Choroid plexus epithelial cell (primary cell): ENCODE measurements around the gene RTP2.
A peak's percentile ranks its signal among the peaks of the same experiment; 100 is the strongest.
"Not testable (repeated sequence)": the region's sequence is repeated elsewhere in the genome, so short reads cannot be mapped to it uniquely, and the experiment has no call there.

ENCODE experiments used
- DNase-seq: peaks from one replicate; pipeline ENCODE4 v3.0.0-alpha.2; 2010; ENCODE audit warnings: low read depth
- H3K4me3 ChIP-seq: 2 replicates; pipeline ENCODE4 v1.5.1; 2011; ENCODE audit warnings: low read depth, mild to moderate bottlenecking, control low read depth, low read length, moderate library complexity
- TF ChIP-seq, protein P1 (sequence below): conservative IDR thresholded peaks from 2 replicates; pipeline ENCODE4 v1.5.1; 2011; ENCODE audit warnings: low read depth, mild to moderate bottlenecking, control low read depth, inconsistent platforms, low read length, moderate library complexity

Gene RTP2

DNA sequence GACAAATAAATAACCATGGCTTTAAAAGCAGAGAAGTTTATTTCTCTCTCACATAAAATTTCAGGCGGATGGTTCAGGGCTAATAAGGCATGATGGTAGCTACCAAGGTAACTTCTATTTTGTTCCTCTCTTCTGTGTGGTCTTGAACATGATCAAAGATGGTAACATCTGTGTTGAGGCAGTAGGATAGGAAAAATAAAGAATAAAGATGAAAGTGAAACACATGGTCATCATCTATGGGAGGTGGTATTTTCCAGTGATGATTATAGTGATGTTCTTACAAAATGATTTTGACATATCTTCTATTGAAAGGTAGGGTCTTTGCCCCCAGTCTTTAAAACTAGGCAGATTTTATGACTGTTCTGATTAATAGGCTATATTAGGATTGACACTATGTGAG, 17.9 kb downstream of the RTP2 start:
- TF ChIP-seq, protein P1, sequence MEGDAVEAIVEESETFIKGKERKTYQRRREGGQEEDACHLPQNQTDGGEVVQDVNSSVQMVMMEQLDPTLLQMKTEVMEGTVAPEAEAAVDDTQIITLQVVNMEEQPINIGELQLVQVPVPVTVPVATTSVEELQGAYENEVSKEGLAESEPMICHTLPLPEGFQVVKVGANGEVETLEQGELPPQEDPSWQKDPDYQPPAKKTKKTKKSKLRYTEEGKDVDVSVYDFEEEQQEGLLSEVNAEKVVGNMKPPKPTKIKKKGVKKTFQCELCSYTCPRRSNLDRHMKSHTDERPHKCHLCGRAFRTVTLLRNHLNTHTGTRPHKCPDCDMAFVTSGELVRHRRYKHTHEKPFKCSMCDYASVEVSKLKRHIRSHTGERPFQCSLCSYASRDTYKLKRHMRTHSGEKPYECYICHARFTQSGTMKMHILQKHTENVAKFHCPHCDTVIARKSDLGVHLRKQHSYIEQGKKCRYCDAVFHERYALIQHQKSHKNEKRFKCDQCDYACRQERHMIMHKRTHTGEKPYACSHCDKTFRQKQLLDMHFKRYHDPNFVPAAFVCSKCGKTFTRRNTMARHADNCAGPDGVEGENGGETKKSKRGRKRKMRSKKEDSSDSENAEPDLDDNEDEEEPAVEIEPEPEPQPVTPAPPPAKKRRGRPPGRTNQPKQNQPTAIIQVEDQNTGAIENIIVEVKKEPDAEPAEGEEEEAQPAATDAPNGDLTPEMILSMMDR = no peak
- DNase-seq = no peak
- no peak overlapping the region for H3K4me3 ChIP-seq

DNA sequence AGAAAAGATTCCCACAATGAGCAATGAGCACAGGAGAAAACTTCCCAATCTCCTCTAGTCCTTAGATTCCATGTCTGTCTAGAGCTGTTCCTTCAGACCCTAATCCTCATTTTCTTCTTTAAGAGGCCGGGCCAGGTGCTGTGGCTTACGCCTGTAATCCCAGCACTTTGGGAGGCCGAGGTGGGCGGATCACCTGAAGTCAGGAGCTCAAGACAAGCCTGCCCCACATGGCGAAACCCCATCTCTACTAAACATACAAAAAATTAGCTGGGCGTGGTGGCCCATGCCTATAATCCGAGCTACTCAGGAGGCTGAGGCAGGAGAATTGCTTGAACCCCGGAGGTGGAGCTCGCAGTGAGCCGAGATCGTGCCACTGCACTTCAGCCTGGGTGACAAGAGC, 20.6 kb downstream of the RTP2 start:
- H3K4me3 ChIP-seq, DNase-seq: not testable (repeated sequence)

DNA sequence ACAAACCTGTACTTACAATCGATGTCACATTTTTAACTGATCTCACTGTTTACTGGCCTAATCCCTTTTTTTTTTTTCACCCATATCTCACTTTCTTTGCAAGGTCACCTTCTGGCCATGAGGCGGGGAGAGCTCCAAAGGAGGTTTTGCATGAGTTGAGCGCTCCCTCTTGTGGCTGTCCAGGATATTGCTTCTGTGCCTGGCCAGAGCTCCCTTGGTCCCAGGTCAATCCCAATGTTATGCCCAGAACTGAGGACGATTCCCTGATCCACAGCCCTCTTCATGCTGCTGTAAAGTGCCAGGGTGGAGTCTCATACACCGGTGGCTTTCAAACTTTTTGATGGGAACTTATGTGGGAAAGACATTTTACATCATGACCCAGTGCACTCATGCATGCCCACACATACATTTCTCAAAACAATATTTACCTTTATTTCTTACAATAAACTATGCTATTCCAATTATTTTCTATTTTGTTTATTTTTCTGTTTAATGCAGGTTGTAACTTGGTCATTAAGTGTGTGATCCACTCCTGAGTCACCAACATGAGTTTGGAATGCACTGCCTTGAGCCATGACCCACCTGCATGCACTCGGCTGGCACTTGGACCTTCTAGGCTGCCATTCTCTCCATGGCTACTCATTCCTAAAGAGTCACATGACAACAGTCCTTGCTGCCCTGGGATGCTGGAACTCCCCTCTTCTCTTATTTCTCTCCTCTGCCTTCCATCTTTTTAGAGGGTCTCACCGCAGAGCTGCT, 22.5 kb downstream of the RTP2 start:
- TF ChIP-seq, protein P1 = peak; percentile 98
- peak; percentile 88 for DNase-seq
- no peak overlapping the region for H3K4me3 ChIP-seq

DNA sequence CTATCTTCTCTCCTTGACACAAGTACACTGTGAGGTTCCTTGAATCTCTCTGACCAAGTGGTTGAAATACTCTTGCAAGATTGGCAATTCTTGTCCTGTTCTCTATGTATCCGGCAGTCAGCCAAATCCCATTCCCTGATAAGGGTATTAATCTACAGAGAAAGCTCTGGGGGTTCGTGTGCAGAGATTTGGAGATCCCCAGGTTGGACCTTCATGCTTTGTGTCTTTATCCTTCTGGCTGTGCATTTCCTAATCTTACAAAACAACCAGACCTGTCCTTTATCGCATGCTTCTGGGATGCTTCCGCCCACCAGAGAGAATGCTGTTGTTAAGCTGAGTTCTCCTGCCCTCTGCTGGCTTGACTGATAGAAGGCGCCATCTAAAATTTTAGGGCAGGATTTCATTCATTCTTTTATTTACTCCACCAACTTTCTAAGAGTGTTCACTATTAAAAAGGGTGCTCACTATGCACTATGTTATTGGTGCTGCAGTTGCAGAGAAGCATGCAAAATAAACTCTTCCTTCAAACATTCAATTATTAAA, 23.6 kb downstream of the RTP2 start:
- no peak overlapping the region for H3K4me3 ChIP-seq
- peak; percentile 88 for DNase-seq
- TF ChIP-seq, protein P1 = peak; percentile 92

DNA sequence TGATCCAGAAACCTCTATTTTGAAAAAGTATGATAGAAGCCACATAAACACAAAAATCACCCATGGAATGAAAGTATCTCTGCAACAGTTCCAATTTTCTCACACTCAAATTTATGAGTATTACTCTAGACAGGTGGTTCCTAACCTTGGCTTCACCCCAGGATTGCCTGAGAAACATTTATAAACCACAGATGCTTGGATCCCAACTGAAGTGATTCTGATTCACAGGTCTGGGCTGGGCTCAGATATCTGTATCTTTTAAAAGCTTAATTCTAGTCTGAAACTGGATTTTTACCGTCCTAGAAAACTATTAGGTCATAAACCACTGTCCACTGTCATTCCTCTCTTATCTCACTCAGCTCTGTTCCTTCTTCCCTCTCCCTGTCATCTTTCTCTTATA, 24.8 kb downstream of the RTP2 start:
- TF ChIP-seq, protein P1 = no peak
- no peak overlapping the region for H3K4me3 ChIP-seq
- no peak for DNase-seq

DNA sequence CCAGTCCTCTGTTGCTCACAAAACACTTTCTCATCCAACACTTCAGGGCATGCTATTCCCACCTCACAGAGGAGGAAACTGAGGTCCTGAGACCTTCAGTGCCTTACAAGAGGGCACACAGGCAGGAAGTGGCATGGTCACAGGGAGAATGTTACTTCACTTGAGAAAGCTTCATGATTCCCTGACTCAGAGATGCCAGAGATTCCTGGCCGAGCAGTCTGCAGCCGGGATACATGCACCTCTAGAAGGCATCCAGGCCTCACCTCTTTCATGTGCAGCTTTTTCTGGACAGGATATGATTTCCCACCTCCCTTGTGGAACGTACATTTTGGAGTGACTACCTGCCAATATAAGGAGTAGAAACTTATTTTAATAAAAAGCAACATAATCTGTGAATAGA, 29.3 kb downstream of the RTP2 start:
- no peak overlapping the region for H3K4me3 ChIP-seq
- DNase-seq = peak; percentile 21
- TF ChIP-seq, protein P1 = no peak

DNA sequence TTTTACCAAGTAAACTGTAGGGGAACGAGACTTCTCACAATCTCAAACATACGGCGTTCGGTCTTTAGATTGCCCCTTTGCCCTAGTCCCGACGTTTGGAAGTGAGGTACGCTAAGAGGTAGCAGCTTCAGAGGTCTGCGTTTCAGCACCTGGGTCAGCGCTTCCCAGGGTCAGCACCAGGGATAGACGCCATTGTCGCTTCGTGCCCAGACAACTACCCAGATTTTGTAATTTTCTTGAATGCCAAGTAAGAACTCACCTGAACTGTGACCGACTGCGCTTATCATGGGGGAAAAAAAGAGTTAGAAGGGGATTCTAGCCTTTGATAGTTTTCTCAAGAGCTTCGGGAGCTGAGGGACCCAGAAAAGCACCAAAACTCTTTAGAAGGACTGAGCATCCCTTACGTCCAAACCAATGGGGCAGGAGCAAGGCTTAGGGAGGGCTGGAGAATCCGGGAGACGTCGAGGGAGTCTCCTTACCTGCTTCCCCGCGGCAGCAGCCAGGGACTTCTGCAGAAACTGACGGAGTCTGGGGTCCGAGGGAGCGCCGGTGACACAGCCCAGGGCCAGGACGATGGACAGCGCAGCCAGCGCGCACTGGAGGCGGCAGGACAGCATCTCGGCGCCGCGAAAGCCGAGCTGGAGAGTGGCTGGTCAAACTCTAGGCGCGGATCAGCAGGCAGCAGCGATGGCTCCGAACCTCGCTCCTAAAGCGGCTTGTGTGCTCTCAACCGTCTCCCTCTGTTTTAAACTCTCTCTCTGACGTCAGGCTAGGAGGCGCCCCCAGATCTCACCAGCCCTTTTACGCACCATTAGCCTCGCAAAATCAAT, 32.5 kb downstream of the RTP2 start, which contains the start of gene SST:
SST (minus strand) TSS at position 720 of the 830 bp plus-strand sequence; CDS start at position 617, 103 bp downstream.
- DNase-seq = peak; percentile 67
- H3K4me3 ChIP-seq = no peak within 1 kb of the TSS
- TF ChIP-seq, protein P1 = peak; percentile 3
